Measurements from ENCODE around the gene ZNF43. TPM values are rescaled to one million over a fixed set of nuclear protein-coding genes. Genes with fewer than 3 reads are reported as not detected.
"Not testable (repeated sequence)": the region's sequence is repeated elsewhere in the genome, so short reads cannot be mapped to it uniquely, and the experiment has no call there.

Gene ZNF43
- total RNA-seq (10 to 100 TPM; 24.4 to 28.0 TPM), total RNA-seq (30.5 to 32.9 reads per million in 2 donors)

DNA sequence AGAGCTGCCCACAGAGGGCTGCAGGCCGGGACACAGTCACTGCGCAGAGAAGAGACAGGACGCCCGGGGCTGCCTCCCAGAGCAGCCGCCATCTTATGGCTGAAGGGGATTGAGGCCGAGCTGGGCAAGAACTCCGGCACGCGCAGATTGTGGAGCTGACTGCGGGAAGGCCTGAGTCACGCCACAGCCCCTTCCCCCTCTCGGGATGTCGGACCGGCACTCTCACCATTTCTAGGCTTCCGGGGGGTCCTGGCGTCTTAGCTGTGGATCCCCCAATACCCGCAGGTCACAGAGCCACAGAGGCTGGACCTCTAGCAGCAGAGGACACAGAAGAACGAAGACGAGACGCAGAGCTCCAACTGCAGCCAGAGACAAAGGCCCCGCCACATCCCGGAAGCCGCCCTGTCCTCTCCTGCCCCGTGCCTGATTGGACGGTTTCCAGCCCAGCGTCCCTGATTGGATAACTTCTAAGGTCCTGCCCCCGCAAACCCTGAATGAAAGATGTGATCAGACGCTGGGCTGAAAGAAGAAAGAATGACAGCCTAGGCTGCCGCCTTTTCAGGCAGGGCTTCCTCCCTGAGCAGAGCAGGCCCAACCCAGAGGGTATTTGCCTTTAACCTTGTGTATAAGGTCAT is at the start of gene ZNF43:
Gene ZNF43 (minus strand): TSS at position 373 of the 635 bp plus-strand sequence. CDS start 144 bp downstream, at position 229.
- Mint-ChIP-seq H3K36me3 (ENCODE audit: low read depth) (no peaks in the 10 kb centered on the region), H3K4me1 (peaks cover 13% of the 10 kb centered on the region), H3K4me3 (peak within 1 kb of the TSS; percentile 97), H3K27me3 (no peaks in the 10 kb centered on the region), H3K27ac (peak within 1 kb of the TSS; percentile 99)
- DNase-seq (peak; percentile 76 to 85 (median 83)), ATAC-seq (peak; percentile 99)
- H3K9me3 ChIP-seq (ENCODE audit: control insufficient read depth, low read length, poor library complexity, severe bottlenecking), result no peaks in the 10 kb centered on the region

DNA sequence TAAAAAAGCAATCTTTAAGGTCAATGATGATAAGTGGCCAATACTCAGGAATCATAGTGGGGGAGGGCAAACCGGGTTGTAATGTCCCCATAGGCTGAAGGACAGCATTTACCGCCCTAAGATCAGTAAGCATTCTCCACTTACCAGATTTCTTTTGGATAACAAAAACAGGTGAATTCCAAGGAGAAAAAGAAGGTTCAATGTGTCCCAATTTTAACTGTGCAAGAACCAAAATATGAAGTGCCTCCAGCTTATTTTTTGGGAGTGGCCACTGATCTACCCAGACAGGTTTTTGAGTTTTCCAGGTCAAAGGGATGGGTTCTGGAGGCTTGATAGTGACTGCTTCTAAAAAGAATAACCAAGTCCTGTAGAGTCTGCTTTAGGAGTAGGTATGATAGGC is 49.5 kb upstream of the ZNF43 start:
- ATAC-seq; H3K36me3 Mint-ChIP-seq (ENCODE audit: low read depth); H3K9me3 ChIP-seq (ENCODE audit: control insufficient read depth, low read length, poor library complexity, severe bottlenecking); DNase-seq; H3K27ac Mint-ChIP-seq; H3K4me3 Mint-ChIP-seq; H3K4me1 Mint-ChIP-seq: not testable (repeated sequence)
- H3K27me3 Mint-ChIP-seq, result peaks cover 27% of the 10 kb centered on the region

DNA sequence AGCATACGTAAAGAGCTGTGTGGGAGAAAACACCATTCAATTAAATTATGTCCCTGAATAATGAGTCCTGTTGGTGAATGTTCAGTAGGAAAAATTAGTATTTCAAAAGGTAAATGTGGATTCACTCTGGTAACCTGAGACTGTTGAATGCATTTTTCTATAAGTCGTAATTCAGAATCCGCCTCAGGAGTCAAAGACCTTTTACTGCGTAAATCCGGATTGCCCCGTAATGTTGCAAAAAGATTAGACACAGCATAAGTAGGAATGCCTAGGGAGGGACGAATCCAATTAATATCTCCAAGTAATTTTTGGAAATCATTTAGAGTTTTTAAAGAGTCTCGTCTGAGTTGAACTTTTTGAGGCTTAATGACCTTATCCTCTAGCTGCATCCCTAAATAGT is 48.8 kb upstream of the ZNF43 start:
- not testable (repeated sequence) for H3K27ac Mint-ChIP-seq; ATAC-seq; H3K4me3 Mint-ChIP-seq; H3K36me3 Mint-ChIP-seq (ENCODE audit: low read depth); DNase-seq; H3K4me1 Mint-ChIP-seq; H3K9me3 ChIP-seq (ENCODE audit: control insufficient read depth, low read length, poor library complexity, severe bottlenecking)
- peaks cover 34% of the 10 kb centered on the region for H3K27me3 Mint-ChIP-seq

DNA sequence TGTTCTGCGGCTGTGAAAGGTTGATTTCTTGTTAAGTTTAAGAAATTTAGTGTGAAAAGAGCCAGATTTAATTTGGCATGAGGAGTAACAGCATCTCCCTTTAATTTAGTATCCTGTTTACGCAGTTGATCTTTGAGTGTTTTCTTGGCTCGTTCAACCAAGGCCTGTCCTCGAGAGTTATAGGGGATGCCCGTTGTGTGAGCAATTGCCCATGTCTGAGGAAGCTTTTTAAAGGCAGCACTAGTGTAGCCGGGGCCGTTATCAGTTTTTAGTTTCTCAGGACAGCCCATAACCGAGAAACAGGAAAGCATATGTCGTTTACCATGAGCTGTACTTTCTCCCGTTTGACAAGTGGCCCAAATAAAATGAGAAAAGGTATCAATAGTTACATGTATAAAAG is 47.5 kb upstream of the ZNF43 start:
- peaks cover 28% of the 10 kb centered on the region for H3K27me3 Mint-ChIP-seq
- H3K4me3 Mint-ChIP-seq, result no peak overlapping the region
- DNase-seq, result no peak
- peaks cover 8% of the 10 kb centered on the region for H3K36me3 Mint-ChIP-seq (ENCODE audit: low read depth)
- no peak for ATAC-seq
- peaks cover 3% of the 10 kb centered on the region for H3K4me1 Mint-ChIP-seq
- no peaks in the 10 kb centered on the region for H3K9me3 ChIP-seq (ENCODE audit: control insufficient read depth, low read length, poor library complexity, severe bottlenecking)
- H3K27ac Mint-ChIP-seq, result no peak overlapping the region

DNA sequence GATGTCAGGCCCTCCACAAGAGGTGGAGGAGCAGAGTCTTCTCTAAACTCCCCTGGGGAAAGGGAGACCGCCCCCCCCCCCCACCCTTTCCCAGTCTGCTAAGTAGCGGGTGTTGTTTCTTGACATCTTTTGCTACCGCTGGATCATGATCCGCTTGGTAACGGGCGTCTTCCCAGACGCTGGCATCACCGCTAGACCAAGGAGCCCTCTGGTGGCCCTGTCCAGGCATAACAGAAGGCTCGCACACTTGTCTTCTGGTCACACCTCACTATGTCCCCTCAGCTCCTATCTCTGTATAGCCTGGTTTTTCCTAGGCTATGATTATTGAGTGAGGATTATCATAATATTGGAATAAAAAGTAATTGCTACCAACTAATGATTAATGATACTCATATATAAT is 44.8 kb upstream of the ZNF43 start:
- H3K4me1 Mint-ChIP-seq; H3K36me3 Mint-ChIP-seq (ENCODE audit: low read depth); DNase-seq; H3K9me3 ChIP-seq (ENCODE audit: control insufficient read depth, low read length, poor library complexity, severe bottlenecking); ATAC-seq; H3K27ac Mint-ChIP-seq; H3K4me3 Mint-ChIP-seq: not testable (repeated sequence)
- peaks cover 18% of the 10 kb centered on the region for H3K27me3 Mint-ChIP-seq

DNA sequence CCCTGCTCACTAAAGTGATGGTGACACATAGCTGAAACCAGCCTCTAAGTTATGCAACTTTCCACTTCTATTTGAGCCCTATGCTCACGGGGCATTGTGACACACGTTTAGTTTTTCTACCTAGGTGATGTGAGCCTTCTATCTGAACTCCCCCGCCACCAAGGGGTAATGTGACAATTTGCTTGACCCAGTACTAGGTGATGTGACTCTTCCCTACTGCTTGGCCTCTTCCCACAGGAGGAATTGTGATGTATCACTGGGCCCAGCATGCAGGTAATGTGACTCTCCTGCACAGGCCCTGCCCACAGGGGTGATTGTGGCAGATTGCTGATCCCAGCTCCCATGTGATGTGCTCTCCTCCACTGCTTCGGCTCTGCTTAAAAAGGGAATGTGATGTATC is 42.7 kb upstream of the ZNF43 start:
- ATAC-seq, result no peak
- H3K9me3 ChIP-seq (ENCODE audit: control insufficient read depth, low read length, poor library complexity, severe bottlenecking), result no peaks in the 10 kb centered on the region
- no peak overlapping the region for H3K4me3 Mint-ChIP-seq
- peaks cover 5% of the 10 kb centered on the region for H3K36me3 Mint-ChIP-seq (ENCODE audit: low read depth)
- peaks cover 8% of the 10 kb centered on the region for H3K27me3 Mint-ChIP-seq
- DNase-seq, result no peak
- H3K27ac Mint-ChIP-seq, result no peak overlapping the region
- peaks cover 3% of the 10 kb centered on the region for H3K4me1 Mint-ChIP-seq

DNA sequence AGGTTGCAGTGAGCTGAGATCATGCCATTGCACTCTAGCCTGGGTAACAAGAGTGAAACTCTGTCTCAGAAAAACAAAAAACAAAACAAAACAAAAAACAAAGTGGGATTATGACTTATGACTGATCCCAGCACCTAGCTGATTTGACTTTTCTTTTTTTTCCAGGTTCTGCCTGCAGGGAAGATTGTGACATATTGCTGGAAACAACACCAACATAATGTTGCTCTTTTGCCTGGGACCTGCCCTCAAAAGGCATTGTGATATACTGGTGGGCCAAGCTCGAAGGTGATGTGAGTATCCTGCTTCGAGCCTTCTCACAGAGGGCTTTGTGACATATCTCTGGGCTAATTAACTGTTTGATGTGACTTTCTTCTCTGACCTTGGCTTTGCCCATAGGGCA is 42.0 kb upstream of the ZNF43 start:
- Mint-ChIP-seq H3K4me1 (peaks cover 3% of the 10 kb centered on the region), H3K27ac (no peak overlapping the region), H3K4me3 (no peak overlapping the region), H3K27me3 (peaks cover 6% of the 10 kb centered on the region), H3K36me3 (ENCODE audit: low read depth) (peaks cover 5% of the 10 kb centered on the region)
- DNase-seq (no peak), ATAC-seq (no peak)
- H3K9me3 ChIP-seq (ENCODE audit: control insufficient read depth, low read length, poor library complexity, severe bottlenecking), result no peaks in the 10 kb centered on the region

DNA sequence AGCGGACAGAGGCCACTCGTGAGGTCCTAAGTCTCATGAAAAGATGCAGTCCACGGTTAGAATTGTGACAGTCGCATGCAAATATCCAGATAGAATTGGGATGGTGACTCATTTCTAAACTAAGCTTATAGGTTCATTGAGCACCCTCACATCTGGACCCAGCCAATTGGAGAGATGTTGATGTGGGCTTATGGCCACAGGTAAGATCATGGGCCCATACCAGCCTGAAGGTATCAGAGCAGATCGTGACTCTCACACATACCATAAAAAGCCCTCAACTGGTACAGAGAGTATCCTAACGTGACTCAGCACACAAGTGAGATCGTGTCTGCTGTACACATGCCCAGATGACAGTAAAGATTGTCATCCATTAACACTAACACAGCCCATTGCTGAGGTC is 40.6 kb upstream of the ZNF43 start:
- ATAC-seq; H3K27ac Mint-ChIP-seq; H3K9me3 ChIP-seq (ENCODE audit: control insufficient read depth, low read length, poor library complexity, severe bottlenecking); H3K27me3 Mint-ChIP-seq; DNase-seq; H3K4me3 Mint-ChIP-seq; H3K36me3 Mint-ChIP-seq (ENCODE audit: low read depth); H3K4me1 Mint-ChIP-seq: not testable (repeated sequence)

DNA sequence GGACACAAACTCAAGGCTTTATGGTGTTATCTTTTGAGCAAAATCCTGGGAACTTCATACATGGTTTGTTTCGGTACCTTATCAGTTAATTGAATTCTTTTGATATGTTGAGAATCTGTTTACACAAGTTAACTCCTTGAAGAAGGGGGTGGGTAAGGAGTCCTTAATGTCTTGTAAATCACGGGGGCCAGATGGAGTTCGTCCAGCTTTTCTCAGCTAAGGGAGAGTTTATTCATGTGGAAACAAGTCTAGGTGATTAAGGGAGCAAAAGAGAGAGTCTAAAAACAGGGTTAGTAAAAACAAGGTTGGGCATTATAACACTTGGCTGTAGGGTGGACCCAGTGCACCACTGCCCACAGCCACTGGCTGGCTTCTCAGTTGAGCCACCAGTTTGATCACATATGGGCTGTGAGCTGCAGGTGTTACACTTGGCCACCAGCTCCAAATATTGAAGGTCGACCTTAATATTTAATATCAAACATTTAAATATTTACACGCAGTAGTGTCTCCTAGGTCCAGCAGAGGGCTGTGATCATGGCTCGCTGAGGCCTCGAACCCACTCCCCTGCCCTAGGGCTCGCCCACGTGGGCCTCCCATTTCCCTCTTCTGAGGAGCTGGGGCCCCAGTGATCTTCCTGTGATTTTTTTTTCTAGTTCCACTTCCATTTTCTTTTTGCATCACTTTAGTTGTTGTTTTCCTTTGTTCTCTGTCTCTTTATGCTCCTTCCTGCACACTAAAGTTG is 21.0 kb upstream of the ZNF43 start:
- peaks cover 5% of the 10 kb centered on the region for H3K4me1 Mint-ChIP-seq
- no peaks in the 10 kb centered on the region for H3K36me3 Mint-ChIP-seq (ENCODE audit: low read depth)
- no peaks in the 10 kb centered on the region for H3K27me3 Mint-ChIP-seq
- H3K9me3 ChIP-seq (ENCODE audit: control insufficient read depth, low read length, poor library complexity, severe bottlenecking), result no peaks in the 10 kb centered on the region
- H3K4me3 Mint-ChIP-seq, result no peak overlapping the region
- DNase-seq, result no peak
- no peak overlapping the region for H3K27ac Mint-ChIP-seq
- ATAC-seq, result no peak

DNA sequence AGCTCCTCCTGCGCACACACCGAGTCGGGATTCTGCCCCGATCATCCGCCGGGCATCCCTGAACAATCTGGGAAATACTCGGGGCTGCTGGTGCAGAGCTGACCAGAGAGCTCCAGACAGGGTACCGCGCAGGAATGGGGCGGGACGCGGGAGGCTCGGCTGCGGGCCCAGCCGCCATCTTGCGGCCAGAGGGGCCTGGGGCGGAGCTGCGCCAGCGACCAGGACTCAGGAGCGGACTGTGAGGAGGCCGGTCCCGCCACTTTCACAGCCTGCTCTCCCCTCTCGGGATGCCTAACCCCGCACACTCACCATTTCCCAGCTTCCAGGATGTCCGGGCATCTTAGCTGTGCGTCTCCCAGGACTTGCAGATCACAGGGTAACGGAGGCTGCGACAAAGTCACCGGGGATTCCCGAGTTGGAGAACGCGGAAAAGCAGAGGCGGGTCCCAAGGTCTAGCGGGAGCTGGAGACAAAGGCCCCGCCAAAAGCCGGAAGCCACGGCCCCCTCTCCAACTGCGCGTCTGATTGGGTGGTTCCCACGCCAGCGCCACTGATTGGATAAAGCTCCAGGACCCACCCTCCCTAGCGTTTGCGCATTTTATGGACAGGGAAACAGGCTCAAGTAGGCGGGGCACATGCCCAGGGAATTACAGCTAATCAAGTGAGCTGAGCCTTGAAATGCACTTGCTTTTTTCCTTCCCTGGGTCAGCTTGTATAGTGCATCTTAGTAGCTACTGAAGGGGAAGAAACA is 15.8 kb upstream of the ZNF43 start:
- H3K4me1 Mint-ChIP-seq, result peaks cover 15% of the 10 kb centered on the region
- no peaks in the 10 kb centered on the region for H3K27me3 Mint-ChIP-seq
- peak overlapping the region; percentile 87 for H3K27ac Mint-ChIP-seq

DNA sequence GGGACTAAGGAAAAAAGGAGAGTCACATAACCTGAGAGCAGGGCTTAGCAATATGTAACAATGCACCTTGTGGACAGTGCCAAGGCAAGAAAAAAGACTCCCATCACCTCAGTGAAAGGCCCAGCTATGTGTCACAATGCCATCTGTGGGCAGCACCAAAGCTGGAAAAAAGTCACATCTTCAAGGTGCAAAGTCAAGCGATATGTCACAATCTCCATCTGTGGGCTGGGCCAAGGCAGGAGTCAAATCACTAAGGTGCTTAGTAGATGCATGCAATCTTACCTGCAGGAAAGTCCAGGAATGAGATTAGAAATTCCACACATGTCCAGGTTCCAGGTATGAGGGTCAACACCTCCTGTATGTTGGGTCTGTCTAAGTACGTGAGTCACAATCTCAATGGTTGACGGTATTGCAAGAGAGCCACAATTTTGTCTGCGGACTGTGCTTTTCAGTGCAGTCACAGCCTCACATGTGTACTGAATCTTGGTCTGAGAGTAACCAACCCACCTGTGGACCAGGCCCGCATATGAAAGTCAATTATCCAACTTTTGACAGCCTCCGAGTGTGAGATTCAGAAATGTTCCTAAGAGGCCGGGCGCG is 14.8 kb upstream of the ZNF43 start:
- Mint-ChIP-seq H3K36me3 (ENCODE audit: low read depth) (no peaks in the 10 kb centered on the region), H3K4me1 (peaks cover 15% of the 10 kb centered on the region), H3K4me3 (peak overlapping the region; percentile 91), H3K27me3 (no peaks in the 10 kb centered on the region), H3K27ac (peak overlapping the region; percentile 87)
- DNase-seq, result no peak
- ATAC-seq, result no peak
- no peaks in the 10 kb centered on the region for H3K9me3 ChIP-seq (ENCODE audit: control insufficient read depth, low read length, poor library complexity, severe bottlenecking)

More for the DNA sequence above, 15.8 kb upstream of the ZNF43 start:
- Mint-ChIP-seq H3K36me3 (ENCODE audit: low read depth) (no peaks in the 10 kb centered on the region), H3K4me3 (peak overlapping the region; percentile 91)
- ATAC-seq (peak; percentile 99), DNase-seq (peak; percentile 77 to 85 (median 78))
- H3K9me3 ChIP-seq (ENCODE audit: control insufficient read depth, low read length, poor library complexity, severe bottlenecking), result no peaks in the 10 kb centered on the region

DNA sequence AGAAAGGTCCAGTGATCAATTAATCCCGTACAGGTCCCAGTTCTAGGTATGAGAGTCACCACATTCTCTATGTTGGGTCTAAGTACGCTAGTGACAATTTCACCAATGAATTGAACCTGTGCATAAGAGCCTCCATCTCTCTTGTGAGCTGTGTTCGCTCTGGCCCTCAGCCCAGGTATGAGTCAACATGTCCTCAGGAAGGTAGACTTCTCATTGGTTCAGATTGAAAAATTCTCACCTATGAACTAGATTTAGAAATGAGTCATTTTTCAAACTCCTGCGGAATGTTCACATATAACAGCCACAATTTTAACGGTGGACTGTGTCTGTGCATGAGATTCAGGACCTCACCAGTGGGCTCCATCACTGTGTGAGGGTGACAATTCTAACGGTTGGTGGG is 12.7 kb upstream of the ZNF43 start:
- H3K9me3 ChIP-seq (ENCODE audit: control insufficient read depth, low read length, poor library complexity, severe bottlenecking), result no peaks in the 10 kb centered on the region
- ATAC-seq (no peak), DNase-seq (no peak)
- no peaks in the 10 kb centered on the region for H3K27me3 Mint-ChIP-seq
- H3K4me3 Mint-ChIP-seq, result no peak overlapping the region
- H3K4me1 Mint-ChIP-seq, result peaks cover 13% of the 10 kb centered on the region
- no peaks in the 10 kb centered on the region for H3K36me3 Mint-ChIP-seq (ENCODE audit: low read depth)
- H3K27ac Mint-ChIP-seq, result no peak overlapping the region

DNA sequence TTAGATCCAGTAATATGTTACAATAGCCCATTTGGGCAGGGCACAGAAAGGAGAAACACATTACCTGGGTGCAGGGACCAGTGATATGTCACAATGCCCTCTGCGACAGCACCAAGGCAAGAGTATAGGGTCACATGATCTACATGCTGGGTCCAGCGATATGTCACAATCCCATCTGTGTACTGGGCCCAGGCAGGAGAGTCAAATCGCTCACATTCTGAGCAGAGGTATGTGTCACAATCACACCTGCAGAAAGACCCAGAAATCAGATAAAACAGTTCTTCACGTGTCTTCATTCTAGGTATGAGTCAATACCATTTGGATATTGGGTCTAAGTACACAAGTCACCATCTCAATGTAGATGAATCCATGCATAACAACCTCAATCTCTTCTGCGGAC is 7.1 kb upstream of the ZNF43 start:
- no peak overlapping the region for H3K27ac Mint-ChIP-seq
- ATAC-seq (no peak), DNase-seq (no peak)
- no peaks in the 10 kb centered on the region for H3K27me3 Mint-ChIP-seq
- H3K36me3 Mint-ChIP-seq (ENCODE audit: low read depth), result peaks cover 4% of the 10 kb centered on the region
- no peak overlapping the region for H3K4me3 Mint-ChIP-seq
- H3K4me1 Mint-ChIP-seq, result peaks cover 4% of the 10 kb centered on the region
- H3K9me3 ChIP-seq (ENCODE audit: control insufficient read depth, low read length, poor library complexity, severe bottlenecking), result no peaks in the 10 kb centered on the region

All from T-helper 17 cell (primary cell).